HG02759 (cell line): ENCODE results near the gene LMO4.

Experiments used
- ATAC-seq: cut with Tn5 transposase; IDR thresholded peaks from one replicate; pipeline ENCODE4 v1.9.1; 2021; ENCODE audit warnings: mild to moderate bottlenecking, moderate library complexity; ENCODE audit not compliant: unreplicated experiment

Gene LMO4

GRCh38 chr1:87327376-87328271 lies 1.1 kb upstream of the LMO4 start:
- no peak for ATAC-seq

DNA sequence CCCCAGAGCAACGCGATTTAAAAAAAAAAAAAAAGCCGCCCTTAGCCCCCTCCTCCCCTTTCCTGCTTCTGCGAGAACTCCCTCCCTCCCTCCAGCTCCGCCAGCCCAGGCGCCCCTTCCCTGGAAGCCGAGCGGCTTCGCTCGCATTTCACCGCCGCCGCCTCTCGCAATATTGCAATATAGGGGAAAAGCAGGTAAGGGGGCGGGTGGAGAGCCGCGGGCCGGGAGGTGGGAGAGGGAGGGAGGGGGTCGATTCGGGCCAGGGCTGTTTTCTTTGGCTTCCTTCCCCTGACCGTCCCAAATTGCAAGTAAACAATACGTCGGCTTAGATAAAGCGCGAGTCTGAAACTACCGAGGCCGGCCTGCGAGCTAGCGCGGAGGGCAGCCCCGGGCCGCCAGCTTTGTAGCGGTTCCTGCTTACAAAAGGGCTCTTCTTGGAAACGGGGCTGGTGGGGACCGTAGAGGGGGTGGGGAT lies 408 bp downstream of the LMO4 start:
- no peak for ATAC-seq

- no peak for ATAC-seq
These were observed 911 bp downstream of the LMO4 start for GRCh38 chr1:87329526-87330056.

DNA sequence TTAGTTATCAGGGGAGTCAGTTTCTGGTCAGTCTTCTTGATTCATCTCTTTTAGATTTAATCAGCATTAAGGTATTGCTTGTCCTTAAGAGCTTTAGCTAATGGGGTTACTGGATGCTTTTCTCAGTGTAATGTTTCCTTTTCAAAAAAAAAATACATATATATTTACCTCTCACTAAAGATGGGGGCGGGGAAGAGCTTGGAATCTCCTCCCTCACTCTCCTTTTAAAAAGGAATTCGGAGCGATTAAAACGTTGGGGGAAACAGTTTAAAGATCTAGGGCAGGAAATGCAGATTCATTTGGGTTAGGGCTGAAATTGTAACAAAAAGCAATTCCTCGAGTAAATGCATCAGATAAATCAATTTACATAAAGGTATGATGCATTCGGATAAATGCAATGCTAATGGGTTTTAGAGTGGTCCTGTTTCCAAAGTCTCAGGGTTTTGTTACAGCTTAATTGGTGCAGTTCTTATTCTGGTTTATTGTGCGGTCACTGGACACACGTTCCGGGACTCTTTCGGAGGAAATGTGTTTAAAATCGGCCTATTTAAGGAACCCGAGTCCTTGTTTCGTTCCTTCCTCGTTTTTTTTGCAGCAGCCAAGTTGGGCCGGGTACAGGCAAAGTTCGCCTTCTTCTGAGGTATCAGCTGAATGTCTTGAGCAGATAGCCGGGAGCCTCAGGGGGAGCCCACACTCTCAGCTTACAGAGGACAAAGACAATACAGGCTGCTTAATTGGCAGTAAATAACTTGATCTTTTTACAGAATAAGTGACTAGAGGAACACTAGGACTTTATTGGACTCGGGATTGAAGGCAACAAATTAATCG lies 1.6 kb downstream of the LMO4 start:
- no peak for ATAC-seq

GRCh38 chr1:87330885-87331364 lies 2.2 kb downstream of the LMO4 start:
- ATAC-seq: no peak

DNA sequence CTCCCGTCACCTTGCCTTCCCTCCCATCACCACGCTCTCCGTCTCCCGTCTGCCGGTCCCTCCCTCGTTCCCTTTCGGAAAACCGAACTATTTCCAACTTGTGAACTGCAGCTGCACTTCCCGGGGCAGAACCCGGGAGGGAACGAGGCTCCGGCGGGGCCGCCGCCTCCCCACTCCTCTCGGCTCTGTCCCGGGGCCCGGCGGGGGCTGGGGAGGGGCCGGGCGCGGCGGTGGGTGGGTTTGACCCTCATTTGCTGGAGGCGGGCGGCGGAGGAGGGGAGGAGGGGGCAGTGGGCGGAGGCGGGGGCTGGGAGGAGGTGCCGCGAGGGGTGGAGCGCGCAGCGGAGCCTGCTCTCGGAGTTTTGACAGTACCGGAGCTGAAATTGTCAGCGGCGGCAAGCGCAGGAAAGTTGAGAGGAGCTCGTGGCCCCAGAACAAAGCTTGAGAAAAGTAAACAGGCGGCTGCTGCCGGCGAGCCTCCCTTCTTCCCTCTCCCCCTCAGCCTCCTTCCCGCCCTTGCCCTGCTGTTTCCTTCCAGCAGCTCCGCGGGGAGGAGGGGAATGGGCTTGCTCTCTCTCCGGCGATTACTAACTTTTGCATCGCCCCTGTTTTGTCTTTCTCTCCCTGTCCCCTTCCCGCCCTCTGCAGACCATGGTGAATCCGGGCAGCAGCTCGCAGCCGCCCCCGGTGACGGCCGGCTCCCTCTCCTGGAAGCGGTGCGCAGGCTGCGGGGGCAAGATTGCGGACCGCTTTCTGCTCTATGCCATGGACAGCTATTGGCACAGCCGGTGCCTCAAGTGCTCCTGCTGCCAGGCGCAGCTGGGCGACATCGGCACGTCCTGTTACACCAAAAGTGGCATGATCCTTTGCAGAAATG lies 2.9 kb downstream of the LMO4 start:
- ATAC-seq: peak; percentile 22

DNA sequence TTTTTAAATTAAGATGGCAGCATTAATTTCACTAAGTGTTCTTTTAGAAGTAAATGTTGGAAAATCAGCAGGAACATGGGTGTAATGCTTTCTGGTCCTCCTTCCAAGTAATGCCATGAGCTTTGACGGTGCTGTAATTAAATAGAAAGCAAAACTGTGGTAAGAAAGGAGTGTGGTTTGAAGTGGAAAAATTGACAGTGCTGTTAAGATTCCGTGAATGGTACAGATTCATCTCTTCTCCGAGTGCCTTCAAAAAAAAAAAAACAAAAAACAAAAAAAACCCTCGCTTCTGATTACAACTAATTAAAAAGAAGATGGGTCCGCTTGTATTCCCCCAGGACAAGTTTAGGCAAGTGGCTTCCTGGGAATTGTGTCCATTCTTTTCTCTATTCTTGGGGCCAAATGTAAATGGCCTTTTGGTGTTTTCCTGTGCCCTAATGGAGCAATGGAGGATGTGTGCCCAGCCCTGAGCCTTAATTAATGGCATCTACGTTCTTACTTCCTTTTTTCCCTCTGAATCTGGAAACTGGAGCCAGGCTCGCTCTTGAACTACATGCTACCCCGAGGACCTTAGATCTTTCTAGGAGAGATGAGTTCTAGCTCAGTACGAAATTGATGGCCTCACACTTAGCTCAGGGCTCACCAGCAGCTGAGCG lies 5.1 kb downstream of the LMO4 start:
- no peak for ATAC-seq

- no peak for ATAC-seq
These were observed 5.9 kb downstream of the LMO4 start for GRCh38 chr1:87334351-87335174.

- peak; percentile 58 for ATAC-seq
These were observed 6.7 kb downstream of the LMO4 start for GRCh38 chr1:87335175-87335884.

- ATAC-seq: no peak
These were observed 8.0 kb downstream of the LMO4 start for GRCh38 chr1:87336623-87337067.

DNA sequence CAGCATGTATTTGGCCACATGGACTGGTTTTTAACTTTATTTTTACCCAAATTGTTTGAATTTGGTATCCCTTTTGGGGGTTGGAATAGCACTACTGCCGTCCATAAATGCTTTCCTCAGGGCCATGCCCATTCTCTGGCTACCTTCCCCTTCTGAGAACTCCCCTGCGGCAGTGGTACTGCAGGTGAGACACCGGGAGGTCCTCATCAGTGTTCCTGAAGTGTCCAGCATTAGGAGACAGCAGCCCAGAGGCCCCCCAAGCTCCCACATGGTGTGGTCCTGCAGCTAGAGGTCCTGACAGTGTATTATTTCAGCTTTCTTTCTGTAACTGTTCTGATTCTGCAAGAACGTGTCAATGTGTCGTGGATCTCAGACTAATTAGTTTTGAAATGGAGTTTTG lies 8.9 kb downstream of the LMO4 start:
- no peak for ATAC-seq

DNA sequence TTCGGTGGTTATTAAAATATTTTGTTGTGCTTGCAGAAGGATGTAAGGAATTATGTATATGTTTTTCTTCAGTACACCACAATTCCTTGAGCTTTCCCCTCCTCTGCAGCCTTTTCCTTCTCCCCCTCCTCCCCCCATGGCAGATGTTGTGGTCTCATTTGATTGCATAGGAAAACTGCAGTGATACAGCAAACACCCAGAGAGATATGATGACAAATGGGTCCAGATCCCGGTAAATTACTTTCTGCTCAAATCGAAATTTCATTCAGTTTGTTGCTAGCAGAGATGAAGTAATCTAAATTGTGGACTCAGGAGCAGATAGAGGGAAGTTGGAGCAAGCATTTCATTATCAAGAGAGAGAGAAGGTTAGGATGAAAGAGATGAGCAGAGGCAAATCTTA lies 9.9 kb downstream of the LMO4 start:
- no peak for ATAC-seq

- ATAC-seq: no peak
These were observed 15.6 kb downstream of the LMO4 start for GRCh38 chr1:87344231-87344630.

GRCh38 chr1:87346130-87346814 lies 17.6 kb downstream of the LMO4 start:
- ATAC-seq: no peak

DNA sequence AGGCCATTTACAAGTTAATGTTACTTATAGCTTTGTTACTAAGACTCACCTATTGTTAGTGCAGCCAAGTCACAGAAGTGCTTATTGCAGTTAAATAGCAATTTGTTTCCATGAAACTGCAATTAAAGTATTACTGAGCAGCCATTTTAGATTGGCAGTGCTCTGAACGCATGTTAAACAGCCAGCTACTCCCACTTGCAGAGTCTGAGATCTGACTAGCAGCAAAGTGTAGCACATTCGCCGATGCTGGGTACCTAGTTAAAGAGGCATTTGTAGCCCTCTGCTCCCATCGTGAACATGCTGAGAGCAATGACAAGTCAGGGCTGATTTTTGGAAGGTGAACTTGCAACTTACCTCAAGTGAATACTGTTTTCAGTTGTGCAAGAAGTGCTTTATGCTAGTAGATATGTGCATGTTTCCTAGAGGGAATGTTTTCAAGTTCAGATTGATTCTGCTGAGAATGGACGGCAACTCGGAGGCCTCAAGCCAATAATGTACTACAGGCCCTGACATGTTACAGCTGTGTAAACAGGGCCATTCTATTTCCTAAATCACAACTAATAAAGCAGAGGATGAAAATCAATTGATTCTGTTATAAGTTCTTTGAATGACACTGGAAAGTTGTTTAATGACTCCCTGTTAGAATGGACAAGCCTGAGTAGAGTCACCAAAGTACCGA lies 19.8 kb downstream of the LMO4 start:
- ATAC-seq: no peak

- no peak for ATAC-seq
These were observed 20.4 kb downstream of the LMO4 start for GRCh38 chr1:87349036-87349435.

DNA sequence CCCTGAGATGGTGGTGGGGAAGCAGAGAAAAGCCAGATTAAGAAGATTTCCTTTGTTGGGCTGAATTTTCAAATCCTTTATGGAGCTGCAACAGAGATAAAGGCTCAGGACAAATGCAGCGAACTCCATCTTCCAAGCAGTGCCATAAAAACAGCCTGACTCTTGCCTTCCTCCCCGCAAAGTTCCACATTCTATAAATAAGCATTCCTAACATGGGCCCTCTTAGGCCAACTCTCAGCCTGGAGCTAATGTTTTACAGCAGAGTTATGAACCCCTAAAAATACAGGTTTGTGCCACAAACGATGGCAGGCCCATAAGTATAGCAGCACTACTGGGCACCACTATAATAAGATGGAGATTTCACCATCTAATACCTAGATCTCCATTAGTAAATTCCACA lies 27.2 kb downstream of the LMO4 start:
- ATAC-seq: no peak
